AG04449 (cell line): ENCODE results near the gene CGB8.

Source experiments
- CTCF ChIA-PET: fragments of 350-600 bp; formaldehyde crosslinking; extraction: SDS; loops from one replicate; lab custom pipeline; 2021; ENCODE audit warnings: antibody characterized with exemption; lab: Yijun Ruan, JAX
- POLR2A ChIA-PET: fragments of 400-600, 350-600 bp; formaldehyde crosslinking; extraction: SDS; loops from one replicate; lab custom pipeline; 2020; ENCODE audit warnings: antibody characterized with exemption, inconsistent platforms; lab: Yijun Ruan, JAX
- DNase-seq: peaks from one replicate; pipeline ENCODE4 v3.0.0-alpha.2; 2010; ENCODE audit warnings: low read depth, low spot score
- H3K4me3 ChIP-seq: 2 replicates; pipeline ENCODE4 v1.5.1; 2011; ENCODE audit warnings: low read depth, mild to moderate bottlenecking, control low read depth, low read length
- TF ChIP-seq, protein P1 (sequence below): IDR thresholded peaks from one replicate; pipeline ENCODE4 v1.5.1; 2011; ENCODE audit warnings: mild to moderate bottlenecking, moderate library complexity, low read length, control low read depth, inconsistent platforms; ENCODE audit not compliant: insufficient read depth; ENCODE audit errors: missing control alignments

CGB8 gene

DNA sequence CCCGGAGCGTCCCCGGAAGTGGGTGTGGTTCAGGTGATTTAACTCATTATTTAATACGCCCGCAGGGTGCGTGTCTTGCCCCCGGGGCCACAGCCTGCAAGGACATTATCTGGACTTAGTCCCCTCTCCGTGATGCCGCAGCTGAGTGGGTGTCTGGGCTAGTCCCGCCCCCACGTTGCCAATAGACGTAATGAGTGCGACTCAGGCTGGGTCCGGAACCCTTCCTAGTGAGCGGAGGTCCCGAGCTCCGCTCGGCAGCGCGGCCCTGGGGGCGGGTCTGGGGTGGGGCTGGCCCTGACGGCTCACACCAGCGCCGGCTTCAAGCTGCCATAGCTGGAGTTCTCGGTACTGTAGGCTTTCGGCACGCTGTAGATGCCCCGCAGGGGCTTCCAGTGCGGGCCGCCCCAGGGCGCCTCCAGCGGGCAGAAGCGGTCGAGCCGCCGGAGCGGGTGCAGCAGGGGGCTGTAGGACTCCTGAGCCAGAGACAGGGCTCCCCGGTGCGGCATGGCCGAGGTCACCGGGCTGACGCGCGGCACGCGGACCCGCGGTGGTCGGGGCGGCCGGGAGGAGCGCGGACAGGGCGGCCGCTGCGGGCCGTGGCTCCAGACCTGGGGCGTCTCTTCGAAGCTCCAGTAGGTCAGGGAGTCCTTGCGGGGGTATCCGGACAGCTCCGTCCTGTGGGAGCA lies 31.1 kb downstream of the CGB8 start:
- H3K4me3 ChIP-seq, result peak overlapping the region; percentile 50
- ChIA-PET POLR2A (interaction anchor here (0.5 to 2.0 kb wide), 3 partner anchors 40 to 398 kb away, joined by 3 to 7 read pairs (median 3); partner anchors contain the start of genes CGB7 and SPHK2), CTCF (interaction anchor here (0.6 to 5.5 kb wide), 10 partner anchors 9 to 230 kb away, joined by 3 to 68 read pairs (median 6); partner anchors contain the start of genes CGB7, GYS1 and RUVBL2)
- DNase-seq, result no peak
- TF ChIP-seq, protein P1, sequence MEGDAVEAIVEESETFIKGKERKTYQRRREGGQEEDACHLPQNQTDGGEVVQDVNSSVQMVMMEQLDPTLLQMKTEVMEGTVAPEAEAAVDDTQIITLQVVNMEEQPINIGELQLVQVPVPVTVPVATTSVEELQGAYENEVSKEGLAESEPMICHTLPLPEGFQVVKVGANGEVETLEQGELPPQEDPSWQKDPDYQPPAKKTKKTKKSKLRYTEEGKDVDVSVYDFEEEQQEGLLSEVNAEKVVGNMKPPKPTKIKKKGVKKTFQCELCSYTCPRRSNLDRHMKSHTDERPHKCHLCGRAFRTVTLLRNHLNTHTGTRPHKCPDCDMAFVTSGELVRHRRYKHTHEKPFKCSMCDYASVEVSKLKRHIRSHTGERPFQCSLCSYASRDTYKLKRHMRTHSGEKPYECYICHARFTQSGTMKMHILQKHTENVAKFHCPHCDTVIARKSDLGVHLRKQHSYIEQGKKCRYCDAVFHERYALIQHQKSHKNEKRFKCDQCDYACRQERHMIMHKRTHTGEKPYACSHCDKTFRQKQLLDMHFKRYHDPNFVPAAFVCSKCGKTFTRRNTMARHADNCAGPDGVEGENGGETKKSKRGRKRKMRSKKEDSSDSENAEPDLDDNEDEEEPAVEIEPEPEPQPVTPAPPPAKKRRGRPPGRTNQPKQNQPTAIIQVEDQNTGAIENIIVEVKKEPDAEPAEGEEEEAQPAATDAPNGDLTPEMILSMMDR, result peak; percentile 74

DNA sequence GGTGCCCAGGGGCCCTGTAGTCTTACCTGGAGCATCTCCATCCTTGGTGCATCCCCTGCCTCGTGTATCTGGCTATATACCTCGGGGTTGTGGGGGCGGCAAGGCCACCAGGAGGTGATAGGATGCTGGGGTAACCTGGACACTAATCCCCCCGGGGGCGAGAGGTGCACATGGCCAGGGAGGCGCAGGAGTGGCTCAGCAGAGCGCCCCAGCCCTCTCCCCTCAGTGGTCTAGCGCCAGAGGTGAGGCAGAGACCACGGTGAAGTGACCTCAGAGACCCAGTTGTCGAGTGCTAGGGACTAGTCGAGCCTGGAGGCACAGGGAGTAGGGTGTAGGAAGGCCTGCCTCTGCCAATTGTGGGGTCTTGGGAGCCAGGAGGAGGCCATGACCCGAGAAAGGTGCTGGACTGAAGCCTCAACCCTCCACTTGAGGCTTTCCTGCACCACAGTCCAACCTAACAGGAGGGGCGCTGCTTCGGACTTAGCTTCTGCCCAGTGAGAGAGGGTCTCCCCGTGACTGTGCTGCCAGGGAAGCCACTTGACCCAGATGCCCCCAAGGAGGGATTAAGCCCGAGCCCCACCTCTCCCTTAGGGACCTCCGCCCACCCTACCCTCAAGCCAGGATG lies 31.8 kb downstream of the CGB8 start, which contains the start of gene LHB:
TSS of gene LHB (minus strand) at position 51 of the 625 bp plus-strand sequence. CDS start at position 41, 10 bp downstream.
- POLR2A ChIA-PET, result interaction anchor here (0.5 to 2.0 kb wide), 3 partner anchors 40 to 398 kb away, joined by 3 to 7 read pairs (median 3); partner anchors contain the start of genes CGB7 and SPHK2
- H3K4me3 ChIP-seq, result peak within 1 kb of the TSS; percentile 50

DNA sequence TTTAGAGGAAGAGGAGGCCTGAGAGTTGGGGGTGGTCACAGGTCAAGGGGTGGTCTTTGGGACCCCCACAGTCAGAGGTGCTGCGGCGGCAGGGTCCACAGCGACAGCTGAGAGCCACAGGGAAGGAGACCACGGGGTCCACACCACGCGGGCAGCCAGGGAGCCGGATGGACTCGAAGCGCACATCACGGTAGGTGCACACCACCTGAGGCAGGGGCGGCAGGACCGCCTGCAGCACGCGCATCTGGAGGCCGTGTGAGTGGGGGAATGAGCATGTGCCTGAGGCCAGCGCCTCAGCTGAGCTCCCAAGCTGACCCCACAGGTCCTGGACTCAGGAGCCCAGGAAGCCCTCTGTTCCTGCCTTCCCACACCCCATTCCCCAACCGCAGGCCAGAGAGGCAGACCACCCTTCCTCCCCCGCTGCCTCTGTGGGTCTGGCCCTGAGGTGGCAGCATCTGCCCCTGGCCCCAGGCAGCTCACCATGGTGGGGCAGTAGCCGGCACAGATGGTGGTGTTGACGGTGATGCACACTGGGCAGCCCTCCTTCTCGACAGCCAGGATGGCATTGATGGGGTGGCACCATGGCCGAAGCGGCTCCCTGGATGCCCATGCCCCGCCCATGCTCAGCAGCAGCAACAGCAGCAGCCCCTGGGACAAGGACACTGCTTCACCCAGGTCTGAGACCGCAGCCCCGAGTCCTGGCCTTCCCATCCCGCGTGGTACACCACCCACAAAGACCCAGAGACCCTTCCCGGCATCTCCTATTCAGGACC lies 32.7 kb downstream of the CGB8 start:
- no peak overlapping the region for H3K4me3 ChIP-seq
- TF ChIP-seq, protein P1, result no peak
- POLR2A ChIA-PET, result no interaction called here
- no peak for DNase-seq
- CTCF ChIA-PET, result interaction anchor here (0.8 to 11.0 kb wide), 2 partner anchors 17 to 24 kb away, joined by 3 to 146 read pairs; no protein-coding TSS in a partner anchor

More for the DNA sequence above, 31.8 kb downstream of the CGB8 start, which contains the start of gene LHB:
- no peak for DNase-seq
- TF ChIP-seq, protein P1, result no peak
- CTCF ChIA-PET, result interaction anchor here (1.3 to 5.5 kb wide), 9 partner anchors 8 to 229 kb away, joined by 3 to 68 read pairs (median 6); partner anchors contain the start of genes GYS1 and RUVBL2

DNA sequence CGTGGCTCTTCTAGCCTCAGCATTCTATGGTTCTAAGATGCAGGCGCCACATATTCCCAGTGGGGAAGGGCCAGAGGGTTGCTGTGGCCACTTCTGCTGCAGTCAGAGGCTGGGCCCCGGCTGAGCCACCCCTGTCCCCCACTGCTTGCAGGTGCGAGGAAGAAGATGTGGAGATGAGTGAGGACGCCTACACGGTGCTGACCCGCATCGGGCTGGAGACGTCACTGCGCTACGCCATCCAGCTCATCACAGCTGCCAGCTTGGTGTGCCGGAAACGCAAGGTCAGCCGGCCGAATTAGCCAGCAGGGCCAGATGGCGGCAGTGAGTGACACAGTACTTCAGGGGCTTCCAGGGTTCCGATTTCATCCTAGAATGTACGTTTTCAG lies 34.0 kb downstream of the CGB8 start:
- ChIA-PET CTCF (interaction anchor here (1.3 to 11.0 kb wide), 2 partner anchors 13 to 16 kb away, joined by 3 to 146 read pairs; no protein-coding TSS in a partner anchor), POLR2A (no interaction called here)
- TF ChIP-seq, protein P1, result no peak
- no peak for DNase-seq
- H3K4me3 ChIP-seq, result no peak overlapping the region

DNA sequence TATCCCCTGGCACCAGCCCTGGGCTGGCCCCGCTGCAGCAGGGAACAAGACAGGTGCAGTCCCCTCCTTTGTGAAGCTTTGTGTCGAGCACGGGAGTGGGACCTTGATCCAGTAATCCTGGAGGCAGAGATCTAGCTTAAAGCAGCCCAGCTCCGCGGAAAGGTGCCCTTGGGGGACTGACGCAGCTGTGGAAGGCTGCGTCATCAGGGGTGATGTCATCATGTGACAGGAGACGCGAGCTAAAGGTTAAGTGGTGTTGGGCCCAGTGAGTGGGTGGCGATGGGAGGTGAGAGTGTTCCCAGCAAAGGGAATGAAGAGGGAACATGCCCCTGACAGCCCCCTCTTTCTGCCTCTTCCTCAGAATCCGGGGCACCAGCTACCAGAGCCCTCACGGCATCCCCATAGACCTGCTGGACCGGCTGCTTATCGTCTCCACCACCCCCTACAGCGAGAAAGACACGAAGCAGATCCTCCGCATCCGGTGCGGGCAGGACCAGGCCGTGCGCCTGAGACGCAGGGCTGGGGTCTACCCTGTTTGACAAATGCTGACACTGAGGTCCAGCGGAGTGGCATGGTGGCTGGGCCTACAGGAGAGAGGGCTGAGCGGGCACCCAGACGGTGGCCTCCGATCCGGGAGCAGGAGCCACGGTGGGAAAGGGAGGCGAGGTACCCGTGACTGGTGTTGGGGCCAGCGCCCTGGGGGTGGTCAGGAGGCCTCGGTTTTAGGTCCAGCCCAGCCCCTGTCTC lies 34.6 kb downstream of the CGB8 start:
- TF ChIP-seq, protein P1, result no peak
- ChIA-PET POLR2A (interaction anchor here (0.7 to 1.2 kb wide), 2 partner anchors 21 to 47 kb away, joined by 3 read pairs; partner anchors contain the start of gene GYS1), CTCF (interaction anchor here (1.2 to 11.0 kb wide), 4 partner anchors 12 to 212 kb away, joined by 3 to 146 read pairs (median 10); partner anchors contain the start of genes GYS1 and RUVBL2)
- DNase-seq, result no peak
- no peak overlapping the region for H3K4me3 ChIP-seq
